Neural progenitor cell (in vitro differentiated cells): Measurements from ENCODE around the gene CROCC2. TPM values are rescaled to one million over a fixed set of nuclear protein-coding genes. Genes with fewer than 3 reads are reported as not detected.

ENCODE experiments used
- DNase-seq: peaks from one replicate; pipeline ENCODE4 v3.0.0-alpha.2; 2016; ENCODE audit warnings: low spot score
- H2AFZ ChIP-seq: fragments of 200-600 bp; sonication (generic); replicated peaks from 2 replicates; pipeline ENCODE4 v1.6.1; 2016; ENCODE audit warnings: antibody characterized with exemption
- H3F3A ChIP-seq: fragments of 200-600 bp; sonication (generic); 2 replicates; pipeline ENCODE4 v1.6.1; 2016; ENCODE audit warnings: antibody characterized with exemption, low read depth
- H3K27ac ChIP-seq: fragments of 200-600 bp; sonication (generic); 2 replicates; pipeline ENCODE4 v1.5.1; 2016; ENCODE audit warnings: mild to moderate bottlenecking
- H3K27me3 ChIP-seq: fragments of 200-600 bp; sonication (generic); 2 replicates; pipeline ENCODE4 v1.6.1; 2016; ENCODE audit warnings: mild to moderate bottlenecking, moderate library complexity
- H3K36me3 ChIP-seq: fragments of 200-600 bp; sonication (generic); 2 replicates; pipeline ENCODE4 v1.5.1; 2016
- H3K4me1 ChIP-seq: fragments of 200-600 bp; sonication (generic); 2 replicates; pipeline ENCODE4 v1.6.1; 2016; ENCODE audit warnings: mixed run types
- H3K4me2 ChIP-seq: fragments of 200-600 bp; sonication (generic); 2 replicates; pipeline ENCODE4 v1.6.1; 2016
- H3K4me3 ChIP-seq: fragments of 200-600 bp; sonication (generic); 2 replicates; pipeline ENCODE4 v1.5.1; 2016
- H3K79me2 ChIP-seq: fragments of 200-600 bp; sonication (generic); 2 replicates; pipeline ENCODE4 v1.6.1; 2016; ENCODE audit warnings: low read depth
- H3K9ac ChIP-seq: fragments of 200-600 bp; sonication (generic); 2 replicates; pipeline ENCODE4 v1.6.1; 2016
- H3K9me3 ChIP-seq: fragments of 200-600 bp; sonication (generic); 2 replicates; pipeline ENCODE4 v1.5.1; 2016; ENCODE audit warnings: low read depth
- H4K20me1 ChIP-seq: fragments of 200-600 bp; sonication (generic); 2 replicates; pipeline ENCODE4 v1.6.1; 2016; ENCODE audit warnings: low read depth
- H3K27ac Mint-ChIP-seq: 3 replicates; pipeline ENCODE4 v1.8.0; 2021; ENCODE audit warnings: mixed read lengths
- H3K27me3 Mint-ChIP-seq: 2 replicates; pipeline ENCODE4 v1.8.0; 2022; ENCODE audit warnings: low read depth, mild to moderate bottlenecking, inconsistent platforms, moderate library complexity, mixed read lengths; ENCODE audit not compliant: insufficient read depth
- H3K36me3 Mint-ChIP-seq: 3 replicates; pipeline ENCODE4 v1.8.0; 2021; ENCODE audit warnings: mixed read lengths
- H3K4me1 Mint-ChIP-seq: 3 replicates; pipeline ENCODE4 v1.8.0; 2021; ENCODE audit warnings: mixed read lengths
- H3K4me3 Mint-ChIP-seq: 3 replicates; pipeline ENCODE4 v1.8.0; 2021; ENCODE audit warnings: mild to moderate bottlenecking, moderate library complexity, mixed read lengths
- H3K9me3 Mint-ChIP-seq: 3 replicates; pipeline ENCODE4 v1.8.0; 2020; ENCODE audit warnings: mixed read lengths
- EZH2 ChIP-seq: fragments of 200-600 bp; sonication (generic); IDR thresholded peaks from 2 replicates; pipeline ENCODE4 v1.6.1; 2017; ENCODE audit warnings: antibody characterized with exemption, mild to moderate bottlenecking, moderate library complexity
- EZH2phosphoT487 ChIP-seq: fragments of 200-600 bp; sonication (generic); IDR thresholded peaks from 2 replicates; pipeline ENCODE4 v1.6.1; 2017; ENCODE audit warnings: antibody characterized with exemption
- total RNA-seq: library from RNA; depleted of rRNA; stranded (reverse); fragments of >200 nt; gene quantifications from 2 replicates; pipeline ENCODE4 v1.2.3, GENCODE V29; 2015; ENCODE audit warnings: low replicate concordance
- TF ChIP-seq, protein P1 (sequence below): fragments of 200-600 bp; sonication (generic); IDR thresholded peaks from 2 replicates; pipeline ENCODE4 v1.5.1; 2017; ENCODE audit warnings: antibody characterized with exemption, mild to moderate bottlenecking

CROCC2 gene
- total RNA-seq, 1 donor from 2014 or later = not detected

DNA sequence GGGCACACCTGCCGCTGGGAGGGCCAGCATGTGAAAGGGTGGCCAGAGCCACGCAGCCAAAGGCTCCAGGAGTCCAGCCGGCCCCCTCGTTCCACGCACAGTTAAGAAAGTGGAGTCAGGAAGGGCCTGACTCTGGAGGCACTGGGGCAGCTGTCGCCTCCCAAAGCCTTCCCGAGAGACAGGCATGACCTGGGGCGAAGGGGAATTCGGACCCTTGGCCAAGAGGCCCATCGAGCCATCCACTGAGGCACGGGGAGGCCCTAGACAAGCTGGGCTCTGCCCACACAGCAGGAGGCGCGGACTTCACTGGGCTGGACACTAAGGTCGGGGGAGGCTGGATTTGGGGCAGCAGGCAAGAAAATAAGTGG lies 53.8 kb downstream of the CROCC2 start:
- Mint-ChIP-seq H3K4me1 (peaks cover 21% of the 10 kb centered on the region), H3K4me3 (no peak overlapping the region), H3K27ac (peak overlapping the region; percentile 90), H3K9me3 (no peaks in the 10 kb centered on the region), H3K27me3 (peaks cover 4% of the 10 kb centered on the region), H3K36me3 (no peaks in the 10 kb centered on the region)
- peaks cover 11% of the 10 kb centered on the region for H3K4me1 ChIP-seq
- H3K27me3 ChIP-seq = no peaks in the 10 kb centered on the region
- no peak overlapping the region for H3K4me3 ChIP-seq
- peaks cover 5% of the 10 kb centered on the region for H3F3A ChIP-seq
- TF ChIP-seq, protein P1, sequence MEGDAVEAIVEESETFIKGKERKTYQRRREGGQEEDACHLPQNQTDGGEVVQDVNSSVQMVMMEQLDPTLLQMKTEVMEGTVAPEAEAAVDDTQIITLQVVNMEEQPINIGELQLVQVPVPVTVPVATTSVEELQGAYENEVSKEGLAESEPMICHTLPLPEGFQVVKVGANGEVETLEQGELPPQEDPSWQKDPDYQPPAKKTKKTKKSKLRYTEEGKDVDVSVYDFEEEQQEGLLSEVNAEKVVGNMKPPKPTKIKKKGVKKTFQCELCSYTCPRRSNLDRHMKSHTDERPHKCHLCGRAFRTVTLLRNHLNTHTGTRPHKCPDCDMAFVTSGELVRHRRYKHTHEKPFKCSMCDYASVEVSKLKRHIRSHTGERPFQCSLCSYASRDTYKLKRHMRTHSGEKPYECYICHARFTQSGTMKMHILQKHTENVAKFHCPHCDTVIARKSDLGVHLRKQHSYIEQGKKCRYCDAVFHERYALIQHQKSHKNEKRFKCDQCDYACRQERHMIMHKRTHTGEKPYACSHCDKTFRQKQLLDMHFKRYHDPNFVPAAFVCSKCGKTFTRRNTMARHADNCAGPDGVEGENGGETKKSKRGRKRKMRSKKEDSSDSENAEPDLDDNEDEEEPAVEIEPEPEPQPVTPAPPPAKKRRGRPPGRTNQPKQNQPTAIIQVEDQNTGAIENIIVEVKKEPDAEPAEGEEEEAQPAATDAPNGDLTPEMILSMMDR = no peak
- TF ChIP-seq EZH2phosphoT487 = no peak
- no peak for TF ChIP-seq EZH2
- no peak overlapping the region for H3K4me2 ChIP-seq
- H3K9me3 ChIP-seq = no peaks in the 10 kb centered on the region
- no peak overlapping the region for H3K27ac ChIP-seq
- no peaks in the 10 kb centered on the region for H3K79me2 ChIP-seq
- no peaks in the 10 kb centered on the region for H4K20me1 ChIP-seq
- no peak overlapping the region for H3K9ac ChIP-seq
- no peaks in the 10 kb centered on the region for H3K36me3 ChIP-seq
- no peak for DNase-seq
- no peak overlapping the region for H2AFZ ChIP-seq

DNA sequence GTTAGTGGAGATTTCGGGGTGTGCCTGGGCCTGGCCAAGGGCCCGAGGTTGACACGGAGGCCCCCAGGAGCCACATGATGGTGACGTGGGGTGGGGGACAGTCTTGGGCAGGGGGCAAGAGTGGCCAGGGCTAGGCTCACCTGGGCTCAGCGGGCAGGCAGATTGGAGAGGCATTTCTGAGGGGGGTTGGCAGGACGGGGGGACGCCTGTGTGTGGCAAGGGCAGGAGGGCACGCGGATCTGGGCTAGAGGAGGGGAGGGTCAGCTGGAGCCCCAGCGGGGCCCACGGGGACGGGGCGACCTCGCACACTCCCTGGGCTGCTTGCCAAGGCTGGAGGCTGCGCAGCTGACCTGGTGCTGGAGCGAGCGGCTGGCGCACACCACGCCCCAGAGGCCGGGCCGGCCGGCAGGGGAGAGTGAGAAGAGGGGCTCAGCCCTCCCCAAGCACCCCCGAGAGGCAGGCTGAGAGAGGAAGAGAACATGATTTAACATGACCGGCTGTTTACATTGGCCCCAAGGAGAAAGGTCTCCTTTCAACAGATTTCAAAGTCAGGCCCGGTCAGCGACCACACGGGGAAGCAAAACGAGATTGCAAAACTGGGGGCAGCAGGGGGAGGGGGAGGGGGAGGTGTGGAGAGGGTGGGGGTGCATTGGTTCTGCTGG lies 54.3 kb downstream of the CROCC2 start:
- no peak overlapping the region for H2AFZ ChIP-seq
- Mint-ChIP-seq H3K4me3 (no peak overlapping the region), H3K4me1 (peaks cover 16% of the 10 kb centered on the region), H3K27me3 (peaks cover 2% of the 10 kb centered on the region), H3K27ac (peak overlapping the region; percentile 90), H3K36me3 (no peaks in the 10 kb centered on the region), H3K9me3 (no peaks in the 10 kb centered on the region)
- no peaks in the 10 kb centered on the region for H3K79me2 ChIP-seq
- TF ChIP-seq, protein P1 = no peak
- no peak for DNase-seq
- peaks cover 5% of the 10 kb centered on the region for H3F3A ChIP-seq
- no peaks in the 10 kb centered on the region for H3K27me3 ChIP-seq
- no peaks in the 10 kb centered on the region for H4K20me1 ChIP-seq
- H3K36me3 ChIP-seq = no peaks in the 10 kb centered on the region
- no peak overlapping the region for H3K4me2 ChIP-seq
- peaks cover 11% of the 10 kb centered on the region for H3K4me1 ChIP-seq
- no peak overlapping the region for H3K27ac ChIP-seq
- no peaks in the 10 kb centered on the region for H3K9me3 ChIP-seq
- H3K9ac ChIP-seq = no peak overlapping the region
- H3K4me3 ChIP-seq = no peak overlapping the region

DNA sequence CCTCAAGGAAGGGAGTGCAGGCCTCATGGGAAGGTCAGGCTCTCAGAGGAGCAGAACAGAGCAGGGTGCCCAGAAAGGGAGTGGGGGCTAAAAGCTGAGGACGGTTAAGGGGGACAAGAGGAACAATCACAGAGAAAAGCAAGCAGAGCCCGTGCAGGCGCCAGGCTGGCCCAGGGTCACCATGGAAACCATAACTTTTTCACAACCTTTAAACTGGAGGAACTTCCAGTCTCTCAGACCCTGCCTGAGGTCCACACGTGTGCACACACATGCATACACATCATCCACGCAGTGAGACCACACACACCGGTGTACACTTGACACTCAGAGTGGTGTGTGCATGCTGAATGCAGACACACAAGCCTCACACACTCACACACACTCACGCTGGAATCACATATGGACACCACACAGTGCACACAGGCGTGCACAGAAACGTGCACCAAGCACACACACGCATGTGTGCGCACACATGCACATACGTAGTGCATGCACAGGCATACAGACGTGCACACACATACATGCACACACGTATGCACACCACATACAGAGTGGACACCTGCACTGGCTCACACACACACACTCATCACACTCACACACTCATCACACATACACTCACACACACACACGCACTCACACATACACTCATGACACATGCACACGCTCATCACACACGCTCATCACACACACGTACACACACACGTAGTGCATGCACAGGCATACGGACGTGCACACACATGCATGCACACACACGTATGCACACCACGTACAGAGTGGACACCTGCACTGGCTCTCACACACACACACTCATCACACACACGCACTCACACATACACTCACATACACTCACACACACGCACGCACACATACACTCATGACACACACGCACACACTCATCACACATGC lies 55.1 kb downstream of the CROCC2 start:
- H3K36me3 ChIP-seq = no peaks in the 10 kb centered on the region
- H2AFZ ChIP-seq = no peak overlapping the region
- H3F3A ChIP-seq = peaks cover 5% of the 10 kb centered on the region
- H3K27me3 Mint-ChIP-seq = peaks cover 2% of the 10 kb centered on the region
- peak overlapping the region; percentile 90 for H3K27ac Mint-ChIP-seq
- no peak overlapping the region for H3K4me3 Mint-ChIP-seq
- TF ChIP-seq, protein P1 = no peak
- TF ChIP-seq EZH2phosphoT487 = no peak
- no peak for TF ChIP-seq EZH2
- no peaks in the 10 kb centered on the region for H3K27me3 ChIP-seq
- H4K20me1 ChIP-seq = no peaks in the 10 kb centered on the region
- H3K9me3 Mint-ChIP-seq = no peaks in the 10 kb centered on the region
- no peaks in the 10 kb centered on the region for H3K9me3 ChIP-seq
- no peaks in the 10 kb centered on the region for H3K79me2 ChIP-seq
- no peaks in the 10 kb centered on the region for H3K36me3 Mint-ChIP-seq
- no peak for DNase-seq
- H3K4me1 ChIP-seq = peaks cover 11% of the 10 kb centered on the region
- H3K4me1 Mint-ChIP-seq = peaks cover 13% of the 10 kb centered on the region
- H3K27ac ChIP-seq = no peak overlapping the region
- no peak overlapping the region for H3K4me3 ChIP-seq
- no peak overlapping the region for H3K9ac ChIP-seq
- no peak overlapping the region for H3K4me2 ChIP-seq
